Left lobe of liver (tissue), 1 donor: ENCODE results near the gene ZNF680. TPM values are rescaled to one million over a fixed set of nuclear protein-coding genes. Genes with fewer than 3 reads are reported as not detected.

Experiments used
- total RNA-seq: library from RNA; stranded (reverse); gene quantifications from one replicate; pipeline ENCODE4 v1.2.1, GENCODE V29; 2021
- donor health status: DM: no; HTN: yes; CAD: no.

The ZNF680 gene
- total RNA-seq, 1 donor from 2014 or later = 14.3 TPM

Other genes with a start within 250 kb of the ZNF680 start
- gene ZNF736, start 249.1 kb downstream of the ZNF680 start, total RNA-seq = 4.3 TPM
- gene ZNF107, start 103.1 kb upstream of the ZNF680 start, total RNA-seq = 0.70 TPM
- gene ZNF138, start 231.4 kb upstream of the ZNF680 start, total RNA-seq = 1.7 TPM